HPDE6-E6E7 (cell line): ENCODE data around the gene ERBB3.
"Not testable (repeated sequence)": the region's sequence is repeated elsewhere in the genome, so short reads cannot be mapped to it uniquely, and the experiment has no call there.

Source experiments
- DNase-seq: peaks from one replicate; pipeline ENCODE4 v3.0.0; 2011; ENCODE audit warnings: missing footprints; ENCODE audit errors: extremely low spot score

Gene ERBB3

DNA sequence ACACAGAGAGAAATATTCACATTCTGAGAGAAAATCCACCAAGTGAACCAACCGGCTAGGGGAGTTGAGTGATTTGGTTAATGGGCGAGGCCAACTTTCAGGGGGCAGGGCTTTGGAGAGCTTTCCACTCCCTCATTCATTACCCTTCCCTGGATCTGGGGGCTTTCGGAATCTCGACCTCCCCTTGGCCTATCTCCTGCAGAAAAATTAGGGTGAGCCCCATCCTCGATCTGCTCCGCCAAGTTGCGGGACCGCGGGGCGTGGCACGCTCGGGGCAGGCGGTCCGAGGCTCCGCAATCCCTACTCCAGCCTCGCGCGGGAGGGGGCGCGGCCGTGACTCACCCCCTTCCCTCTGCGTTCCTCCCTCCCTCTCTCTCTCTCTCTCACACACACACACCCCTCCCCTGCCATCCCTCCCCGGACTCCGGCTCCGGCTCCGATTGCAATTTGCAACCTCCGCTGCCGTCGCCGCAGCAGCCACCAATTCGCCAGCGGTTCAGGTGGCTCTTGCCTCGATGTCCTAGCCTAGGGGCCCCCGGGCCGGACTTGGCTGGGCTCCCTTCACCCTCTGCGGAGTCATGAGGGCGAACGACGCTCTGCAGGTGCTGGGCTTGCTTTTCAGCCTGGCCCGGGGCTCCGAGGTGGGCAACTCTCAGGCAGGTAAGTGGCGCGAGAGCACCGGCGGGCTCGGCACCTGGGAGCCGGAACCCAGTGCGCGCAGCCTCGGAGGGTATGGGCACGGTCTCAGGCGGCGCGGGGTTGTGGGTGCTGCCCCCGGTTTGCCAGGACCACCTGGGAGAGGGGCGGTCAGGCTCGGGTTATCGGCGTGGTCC is at the start of gene ERBB3:
Gene ERBB3, plus strand, starts transcription at position 443 of the 833 bp plus-strand sequence. Its CDS starts 136 bp downstream, at position 579.
- peak; percentile 87 for DNase-seq

DNA sequence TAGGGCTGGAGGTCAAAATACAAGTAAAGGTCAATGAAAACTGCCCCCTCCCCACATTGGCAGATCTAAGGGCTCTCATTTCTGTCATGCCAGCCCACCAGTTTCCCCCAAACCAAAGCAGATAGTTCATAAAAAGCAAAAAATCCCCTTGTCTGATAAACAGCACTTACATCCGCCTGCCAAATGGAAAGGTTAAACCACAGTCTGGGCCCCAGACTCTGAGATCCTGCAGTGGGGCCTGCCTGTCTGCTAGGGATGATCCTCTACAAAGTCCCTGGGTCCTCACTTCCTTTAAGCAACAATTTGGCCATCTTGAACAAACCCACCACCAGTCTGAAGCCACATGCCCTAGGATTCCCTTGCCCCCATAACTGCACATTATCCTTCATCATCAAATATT is 48.0 kb upstream of the ERBB3 start:
- no peak for DNase-seq

DNA sequence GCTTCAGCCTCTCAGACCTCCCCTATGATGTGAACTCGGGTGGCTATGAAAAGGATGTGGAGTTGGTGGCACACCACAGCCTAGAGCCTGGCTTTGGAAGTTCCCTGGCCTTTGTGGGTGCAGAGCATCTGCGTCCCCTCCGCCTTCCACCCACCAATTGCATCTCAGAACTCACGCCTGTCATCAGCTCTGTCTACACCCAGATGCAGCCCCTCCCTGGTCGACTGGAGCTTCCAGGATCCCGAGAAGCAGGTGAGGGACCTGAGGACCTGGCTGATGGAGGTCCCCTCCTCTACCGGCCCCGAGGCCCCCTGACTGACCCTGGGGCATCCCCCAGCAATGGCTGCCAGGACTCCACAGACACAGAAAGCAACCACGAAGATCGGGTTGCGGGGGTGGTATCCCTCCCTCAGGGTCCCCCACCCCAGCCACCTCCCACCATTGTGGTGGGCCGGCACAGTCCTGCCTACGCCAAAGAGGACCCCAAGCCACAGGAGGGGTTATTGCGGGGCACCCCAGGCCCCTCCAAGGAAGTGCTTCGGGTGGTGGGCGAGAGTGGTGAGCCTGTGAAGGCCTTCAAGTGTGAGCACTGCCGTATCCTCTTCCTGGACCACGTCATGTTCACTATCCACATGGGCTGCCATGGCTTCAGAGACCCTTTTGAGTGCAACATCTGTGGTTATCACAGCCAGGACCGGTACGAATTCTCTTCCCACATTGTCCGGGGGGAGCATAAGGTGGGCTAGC is 45.2 kb upstream of the ERBB3 start:
- no peak for DNase-seq

GRCh38 chr12:56037161-56037560 is 42.8 kb upstream of the ERBB3 start:
- DNase-seq, result no peak

GRCh38 chr12:56038022-56038655 is 41.8 kb upstream of the ERBB3 start:
- DNase-seq, result no peak

GRCh38 chr12:56040151-56040550 is 39.8 kb upstream of the ERBB3 start:
- DNase-seq, result no peak

DNA sequence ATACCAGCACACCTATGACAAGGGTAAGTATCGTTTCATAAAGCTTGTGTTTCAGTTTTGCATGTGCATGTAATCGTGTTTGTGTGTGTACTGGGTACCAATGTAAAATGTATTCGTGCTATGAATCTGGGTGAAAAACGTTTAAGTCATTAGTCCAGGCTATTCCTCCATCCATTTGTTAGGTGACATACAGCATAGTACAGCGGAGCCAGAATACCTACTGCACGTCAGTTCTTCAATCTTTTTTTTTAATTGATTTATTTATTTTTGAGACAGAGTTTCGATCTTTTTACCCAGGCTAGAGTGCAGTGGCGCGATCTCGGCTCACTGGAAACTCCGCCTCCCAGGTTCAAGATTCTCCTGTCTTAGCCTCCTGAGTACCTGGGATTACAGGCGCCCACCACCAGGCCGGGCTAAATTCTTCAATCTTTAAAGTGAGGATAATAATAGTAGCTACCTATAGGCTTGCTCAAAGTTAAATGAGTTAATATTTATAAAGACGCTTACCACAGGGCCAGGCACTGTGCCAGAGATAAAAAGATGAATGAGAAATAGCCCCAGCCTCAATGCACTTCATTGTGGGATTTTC is 38.9 kb upstream of the ERBB3 start:
- no peak for DNase-seq

- DNase-seq, result peak; percentile 91
These were observed 38.2 kb upstream of the ERBB3 start, which contains the start of gene RPS26 for GRCh38 chr12:56041552-56042429. Gene RPS26 (plus strand): TSS chr12:56041918. CDS start chr12:56042167, 249 bp downstream.

- not testable (repeated sequence) for DNase-seq
These were observed 37.5 kb upstream of the ERBB3 start for GRCh38 chr12:56042430-56042813.

GRCh38 chr12:56042843-56043242 is 37.1 kb upstream of the ERBB3 start:
- DNase-seq, result no peak

DNA sequence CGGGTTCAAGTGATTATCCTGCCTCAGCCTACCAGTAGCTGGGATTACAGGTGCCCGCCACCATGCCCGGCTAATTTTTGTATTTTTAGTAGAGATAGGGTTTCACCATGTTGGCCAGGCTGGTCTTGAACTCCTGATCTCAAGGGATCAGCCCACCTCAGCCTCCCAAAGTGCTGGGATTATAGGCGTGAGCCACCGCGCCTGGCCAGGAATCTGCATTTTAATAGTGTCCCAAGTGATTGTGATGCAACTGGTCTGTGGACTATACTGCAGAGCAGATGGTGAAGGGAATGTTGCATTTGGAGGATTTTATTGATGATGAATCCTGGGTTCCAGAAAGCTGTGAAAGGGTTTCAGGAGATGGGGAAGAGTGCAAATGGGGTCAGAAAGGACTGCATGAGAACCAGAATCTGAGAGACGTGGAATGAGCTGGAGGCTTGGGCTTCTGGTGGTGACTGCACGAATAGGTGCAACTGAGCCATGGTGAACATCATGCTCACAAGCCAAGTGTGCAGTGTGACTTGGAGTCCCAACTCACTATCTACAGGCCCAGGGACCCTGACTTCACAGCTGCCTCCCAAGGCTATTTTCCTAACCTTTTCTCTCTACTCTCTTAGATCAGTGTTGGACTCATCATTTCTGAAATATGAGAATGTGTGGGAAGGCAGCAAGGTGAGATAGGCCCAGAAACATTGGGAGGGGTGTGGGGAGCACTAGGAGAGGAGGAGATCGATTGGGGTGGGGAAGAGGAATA is 33.8 kb upstream of the ERBB3 start:
- DNase-seq, result no peak

- DNase-seq, result no peak
These were observed 26.5 kb upstream of the ERBB3 start for GRCh38 chr12:56053407-56053893.

DNA sequence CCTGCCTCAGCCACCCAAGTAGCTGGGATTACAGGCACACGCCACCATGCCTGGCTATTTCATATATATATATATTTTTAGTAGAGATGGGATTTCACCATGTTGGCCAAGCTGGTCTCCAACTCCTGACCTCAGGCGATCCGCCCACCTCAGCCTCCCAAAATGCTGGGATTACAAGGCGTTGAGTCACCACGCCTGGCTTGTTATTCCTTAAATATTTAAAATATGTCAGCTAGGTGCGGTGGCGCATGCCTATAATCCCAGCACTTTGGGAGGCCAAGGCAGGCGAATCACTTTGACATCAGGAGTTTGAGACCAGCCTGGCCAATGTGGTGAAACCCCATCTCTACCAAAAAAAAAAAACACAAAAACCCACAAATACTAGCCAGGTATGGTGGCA is 20.0 kb upstream of the ERBB3 start:
- not testable (repeated sequence) for DNase-seq

DNA sequence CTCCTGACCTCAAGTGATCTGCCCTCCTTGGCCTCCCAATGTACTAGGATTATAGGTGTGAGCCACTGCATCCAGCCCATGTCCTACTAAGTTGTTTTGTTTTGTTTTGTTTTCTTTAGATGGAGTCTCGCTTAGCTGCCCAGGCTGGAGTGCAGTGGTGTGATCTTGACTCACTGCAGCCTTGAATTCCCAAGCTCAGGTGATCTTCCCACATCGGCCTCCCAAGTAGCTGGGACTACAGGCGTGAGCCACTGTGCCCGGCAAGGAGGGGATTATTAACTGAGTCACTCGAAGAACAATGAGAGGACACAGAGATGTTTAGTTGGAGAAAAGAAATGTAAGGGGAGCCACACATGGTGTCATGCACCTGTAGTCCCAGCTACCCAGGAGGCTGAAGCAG is 18.0 kb upstream of the ERBB3 start:
- no peak for DNase-seq

GRCh38 chr12:56062996-56063395 is 17.0 kb upstream of the ERBB3 start:
- DNase-seq, result no peak

GRCh38 chr12:56071648-56072047 is 8.3 kb upstream of the ERBB3 start:
- no peak for DNase-seq

DNA sequence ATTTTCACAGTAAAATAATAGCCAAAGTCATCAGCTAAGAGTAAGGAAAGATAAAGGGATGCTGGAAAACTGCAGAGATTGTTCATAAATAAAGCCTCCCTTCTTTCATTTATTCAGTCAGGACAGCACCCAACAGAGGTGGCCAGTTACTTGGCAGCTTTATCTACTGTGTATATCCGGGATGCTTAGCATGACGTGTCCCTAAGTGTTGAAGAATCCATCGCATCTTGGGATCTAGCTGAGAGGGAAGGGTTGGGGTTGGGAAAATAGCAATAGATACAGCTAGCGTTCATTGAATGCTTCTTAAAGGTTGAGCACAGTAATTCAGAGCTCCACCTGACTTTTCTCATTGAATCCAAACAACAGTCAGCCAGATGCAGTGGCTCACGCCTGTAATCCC is 5.6 kb upstream of the ERBB3 start:
- no peak for DNase-seq

- not testable (repeated sequence) for DNase-seq
These were observed 2.0 kb upstream of the ERBB3 start for GRCh38 chr12:56077966-56078365.

DNA sequence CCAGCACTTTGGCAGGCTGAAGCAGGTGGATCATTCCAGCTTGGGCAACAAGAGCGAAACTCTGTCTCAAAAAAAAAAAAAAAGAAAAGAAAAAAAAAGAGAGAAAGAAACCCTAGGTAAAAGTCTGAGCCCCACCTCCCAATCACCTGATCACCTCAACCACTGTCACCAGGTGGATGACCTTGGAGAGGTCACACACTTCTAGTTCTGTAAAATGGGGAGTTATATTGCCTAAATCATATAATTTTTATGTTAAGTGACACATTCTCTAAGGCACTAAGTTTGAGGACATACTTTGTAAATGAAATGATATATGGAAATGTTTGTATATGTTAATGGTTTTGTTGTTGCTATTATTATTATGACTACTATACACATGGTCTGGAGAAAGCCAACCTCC is 1.5 kb upstream of the ERBB3 start:
- no peak for DNase-seq
